SK-N-SH (cell line): Measurements from ENCODE around the gene TMEM232. TPM values are rescaled to one million over a fixed set of nuclear protein-coding genes. Genes with fewer than 3 reads are reported as not detected.
"Not testable (repeated sequence)": the region's sequence is repeated elsewhere in the genome, so short reads cannot be mapped to it uniquely, and the experiment has no call there.

ENCODE experiments used
- CTCF ChIA-PET: fragments of 300-600, 350-600 bp; formaldehyde crosslinking; extraction: SDS; loops from one replicate; lab custom pipeline; 2021; lab: Yijun Ruan, JAX
- POLR2A ChIA-PET: fragments of 350-600 bp; sonication (Branson Sonifier 250); formaldehyde crosslinking; extraction: SDS; loops from one replicate; lab custom pipeline; 2020; ENCODE audit warnings: antibody characterized with exemption, inconsistent platforms; lab: Yijun Ruan, JAX
- DNase-seq: peaks from one replicate; pipeline ENCODE4 v3.0.0; 2012
- H2AFZ ChIP-seq: fragments of 200-600 bp; sonication (generic); 2 replicates; pipeline ENCODE4 v1.8.1; 2016; ENCODE audit warnings: antibody characterized with exemption, mild to moderate bottlenecking, low read depth
- H3F3A ChIP-seq: fragments of 200-600 bp; sonication (generic); replicated peaks from 2 replicates; pipeline ENCODE3; 2016; ENCODE audit warnings: antibody characterized with exemption, mild to moderate bottlenecking; ENCODE audit not compliant: insufficient read depth
- H3K27ac ChIP-seq, 2 experiments: fragments of 200-500 bp in 1 of 2; fragments of 200-600 bp in 1 of 2; sonication (Bioruptor generic) in 1 of 2; sonication (generic), shearing (Covaris generic) in 1 of 2; 2 replicates each; pipeline versions ENCODE4 v1.5.1 to v1.6.1; 2014 to 2016; ENCODE audit warnings: low read depth in 2 of 2, inconsistent platforms in 1 of 2, low read length in 1 of 2, mild to moderate bottlenecking in 1 of 2, mixed read lengths in 1 of 2
- H3K27me3 ChIP-seq: fragments of 200-600 bp; sonication (generic), shearing (Covaris generic); 2 replicates; pipeline ENCODE4 v1.6.1; 2016; ENCODE audit warnings: mixed run types; ENCODE audit not compliant: insufficient read depth
- H3K36me3 ChIP-seq, 2 experiments: fragments of 200-500 bp in 1 of 2; fragments of 200-600 bp in 1 of 2; sonication (Bioruptor generic) in 1 of 2; sonication (generic) in 1 of 2; replicated peaks in 1 of 2; 2 replicates each; pipeline versions ENCODE3 to v1.5.1; 2014 to 2016; ENCODE audit warnings: low read length in 1 of 2, mild to moderate bottlenecking in 1 of 2; ENCODE audit not compliant: insufficient read depth in 2 of 2, control insufficient read depth in 1 of 2
- H3K4me1 ChIP-seq, 2 experiments: fragments of 200-500 bp in 1 of 2; fragments of 200-600 bp in 1 of 2; sonication (Bioruptor generic) in 1 of 2; sonication (generic), shearing (Covaris generic) in 1 of 2; 2 replicates each; pipeline versions ENCODE4 v1.5.1 to v1.6.1; 2014 to 2016; ENCODE audit warnings: low read depth in 1 of 2, low read length in 1 of 2, mixed run types in 1 of 2; ENCODE audit not compliant: insufficient read depth in 2 of 2, control insufficient read depth in 1 of 2
- H3K4me2 ChIP-seq: fragments of 200-600 bp; sonication (generic), shearing (Covaris generic); 2 replicates; pipeline ENCODE4 v1.6.1; 2017; ENCODE audit warnings: mixed run types
- H3K4me3 ChIP-seq, 2 experiments: fragments of 200-500 bp in 1 of 2; fragments of 200-600 bp in 1 of 2; sonication (Bioruptor generic) in 1 of 2; sonication (generic), shearing (Covaris generic) in 1 of 2; 2 replicates each; pipeline versions ENCODE4 v1.5.1 to v1.8.1; 2014 to 2016; ENCODE audit warnings: low read depth in 2 of 2, inconsistent platforms in 1 of 2, low read length in 1 of 2, mild to moderate bottlenecking in 1 of 2, mixed read lengths in 1 of 2, moderate library complexity in 1 of 2
- H3K79me2 ChIP-seq: fragments of 200-600 bp; sonication (generic); 2 replicates; pipeline ENCODE4 v1.8.1; 2017; ENCODE audit warnings: mild to moderate bottlenecking; ENCODE audit not compliant: insufficient read depth
- H3K9ac ChIP-seq: fragments of 200-600 bp; sonication (generic); 2 replicates; pipeline ENCODE4 v1.6.1; 2017; ENCODE audit warnings: mixed run types
- H3K9me2 ChIP-seq: fragments of 200-600 bp; sonication (generic); 2 replicates; pipeline ENCODE4 v1.6.1; 2017; ENCODE audit warnings: mixed run types
- H3K9me3 ChIP-seq: fragments of 200-600 bp; sonication (generic); 2 replicates; pipeline ENCODE4 v1.6.1; 2017; ENCODE audit warnings: mixed run types, mild to moderate bottlenecking, moderate library complexity
- H4K20me1 ChIP-seq: fragments of 200-600 bp; sonication (generic); 2 replicates; pipeline ENCODE4 v1.6.1; 2017; ENCODE audit warnings: mild to moderate bottlenecking, mixed run types; ENCODE audit not compliant: insufficient read depth
- ELF1 ChIP-seq: IDR thresholded peaks from 2 replicates; pipeline ENCODE4 v1.4.0; 2012
- FOSL2 ChIP-seq: IDR thresholded peaks from 2 replicates; pipeline ENCODE4 v1.4.0; 2012; ENCODE audit warnings: low read depth, mild to moderate bottlenecking, moderate library complexity, borderline replicate concordance
- FOXJ3 ChIP-seq: sonication (generic); formaldehyde crosslinking; IDR thresholded peaks from 2 replicates; pipeline ENCODE4 v1.5.1; 2020; ENCODE audit warnings: mild to moderate bottlenecking, missing genetic modification reagents
- FOXM1 ChIP-seq: IDR thresholded peaks from 2 replicates; pipeline ENCODE4 v1.4.0; 2012; ENCODE audit warnings: low read depth, mild to moderate bottlenecking
- GABPA ChIP-seq: IDR thresholded peaks from 2 replicates; pipeline ENCODE4 v1.4.0; 2012; ENCODE audit warnings: low read depth, mild to moderate bottlenecking
- GATA2 ChIP-seq: sonication (generic); formaldehyde crosslinking; IDR thresholded peaks from 2 replicates; pipeline ENCODE4 v1.5.0; 2020; ENCODE audit warnings: mild to moderate bottlenecking, missing genetic modification reagents
- MEF2A ChIP-seq: IDR thresholded peaks from 2 replicates; pipeline ENCODE4 v1.4.0; 2012; ENCODE audit warnings: low read depth, borderline replicate concordance
- MXI1 ChIP-seq: IDR thresholded peaks from 2 replicates; pipeline ENCODE4 v1.6.1; 2012; ENCODE audit warnings: mild to moderate bottlenecking, low read depth, low read length, improper control_type of control experiment
- NFIC ChIP-seq: IDR thresholded peaks from 2 replicates; pipeline ENCODE4 v1.4.0; 2012; ENCODE audit warnings: borderline replicate concordance
- RCOR1 ChIP-seq: fragments of 150-350 bp; IDR thresholded peaks from 2 replicates; pipeline ENCODE4 v1.6.1; 2017; ENCODE audit warnings: antibody characterized with exemption, low read length
- RFX5 ChIP-seq: IDR thresholded peaks from 2 replicates; pipeline ENCODE4 v1.6.1; 2012; ENCODE audit warnings: mild to moderate bottlenecking, improper control_type of control experiment, low read length
- RXRA ChIP-seq: IDR thresholded peaks from 2 replicates; pipeline ENCODE4 v1.4.0; 2012; ENCODE audit warnings: low read depth, mild to moderate bottlenecking, borderline replicate concordance
- SIN3A ChIP-seq: IDR thresholded peaks from 2 replicates; pipeline ENCODE4 v1.6.1; 2012; ENCODE audit warnings: low read depth, mild to moderate bottlenecking, low read length, moderate library complexity, borderline replicate concordance
- TAF1 ChIP-seq: IDR thresholded peaks from 2 replicates; pipeline ENCODE4 v1.6.1; 2012; ENCODE audit warnings: low read depth, mild to moderate bottlenecking, low read length, moderate library complexity, borderline replicate concordance
- TCF12 ChIP-seq: IDR thresholded peaks from 2 replicates; pipeline ENCODE4 v1.4.0; 2012
- TEAD4 ChIP-seq: IDR thresholded peaks from 2 replicates; pipeline ENCODE4 v1.4.0; 2012; ENCODE audit warnings: mild to moderate bottlenecking, borderline replicate concordance; ENCODE audit not compliant: insufficient read depth
- USF1 ChIP-seq: IDR thresholded peaks from 2 replicates; pipeline ENCODE4 v1.4.0; 2012; ENCODE audit warnings: low read depth, borderline replicate concordance
- USF2 ChIP-seq: fragments of 150-350 bp; IDR thresholded peaks from 2 replicates; pipeline ENCODE4 v1.6.1; 2017; ENCODE audit warnings: antibody characterized with exemption, low read length, low read depth, borderline replicate concordance
- WGBS: methylation state at CpG from one replicate; pipeline ENCODE4 v1.1.6; 2017; ENCODE audit warnings: low lambda C conversion rate; 5-methylcytosine and 5-hydroxymethylcytosine counted together
- polyA plus RNA-seq, 3 experiments: library from polyadenylated mRNA; depleted of rRNA; stranded (reverse); fragments of >200 nt; gene quantifications; 2 replicates each; pipeline ENCODE4 v1.2.3, GENCODE V29; 2012
- TF ChIP-seq, protein P1 (sequence below): IDR thresholded peaks from 2 replicates; pipeline ENCODE4; 2012

TMEM232 gene
- polyA plus RNA-seq, 1 of the 3 experiments (the other 2 are of a cell fraction) = 0.66 TPM

GRCh38 chr5:110676554-110676953 lies 49.9 kb downstream of the TMEM232 start:
- H2AFZ ChIP-seq, H3F3A ChIP-seq, POLR2A ChIA-PET, H3K4me3 ChIP-seq, DNase-seq, H3K79me2 ChIP-seq, H4K20me1 ChIP-seq, H3K4me1 ChIP-seq, H3K27me3 ChIP-seq, H3K4me2 ChIP-seq, H3K9me2 ChIP-seq, CTCF ChIA-PET, H3K27ac ChIP-seq, H3K36me3 ChIP-seq, H3K9ac ChIP-seq, H3K9me3 ChIP-seq: not testable (repeated sequence)
- WGBS = 84% methylated on average over 9 of the region's 9 CpGs

DNA sequence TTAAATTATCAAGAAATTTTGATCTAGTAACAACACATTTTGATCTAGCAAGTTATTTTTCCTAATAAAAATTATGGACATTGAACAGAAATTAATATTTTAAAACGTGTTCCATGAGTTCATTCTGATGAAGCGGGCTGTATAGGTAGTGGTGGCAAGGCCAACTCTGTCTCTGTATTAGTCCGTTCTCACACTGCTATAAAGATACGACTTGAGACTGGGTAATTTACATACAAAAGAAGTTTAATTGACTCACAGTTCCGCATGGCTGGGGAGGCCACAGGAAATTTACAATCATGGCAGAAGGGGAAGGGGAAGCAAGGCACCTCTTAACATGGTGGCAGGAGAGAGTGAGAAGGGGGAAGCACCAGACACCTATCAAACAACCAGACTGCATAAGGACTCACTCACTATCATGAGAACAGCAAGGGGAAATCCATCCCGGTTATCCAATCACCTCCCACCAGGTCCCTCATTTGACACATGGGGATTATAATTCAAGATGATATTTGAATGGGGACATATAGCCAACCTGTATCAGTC lies 61.2 kb downstream of the TMEM232 start:
- POLR2A ChIA-PET = no interaction called here
- Histone ChIP-seq H3K79me2 (no peaks in the 10 kb centered on the region), H2AFZ (no peak overlapping the region), H3K4me2 (no peak overlapping the region), H3K9me3 (no peaks in the 10 kb centered on the region), H3K36me3 (no peaks in the 10 kb centered on the region), H3K4me3 (no peak overlapping the region), H3K4me1 (no peaks in the 10 kb centered on the region), H3K27me3 (no peaks in the 10 kb centered on the region), H3K9me2 (no peaks in the 10 kb centered on the region; the same call in 1 of the 2 replicates), H4K20me1 (no peaks in the 10 kb centered on the region), H3K27ac (no peak overlapping the region), H3F3A (no peaks in the 10 kb centered on the region), H3K9ac (no peak overlapping the region)
- TF ChIP-seq MXI1 (no peak), TEAD4 (no peak), TCF12 (no peak), ELF1 (no peak), NFIC (no peak), TAF1 (no peak), RCOR1 (no peak), SIN3A (no peak), FOXM1 (no peak), FOXJ3 (CRISPR knock-in tag) (no peak), GATA2 (no peak), GABPA (no peak), RFX5 (no peak), FOSL2 (no peak), USF2 (no peak), MEF2A (no peak), RXRA (no peak), USF1 (no peak)
- TF ChIP-seq, protein P1, sequence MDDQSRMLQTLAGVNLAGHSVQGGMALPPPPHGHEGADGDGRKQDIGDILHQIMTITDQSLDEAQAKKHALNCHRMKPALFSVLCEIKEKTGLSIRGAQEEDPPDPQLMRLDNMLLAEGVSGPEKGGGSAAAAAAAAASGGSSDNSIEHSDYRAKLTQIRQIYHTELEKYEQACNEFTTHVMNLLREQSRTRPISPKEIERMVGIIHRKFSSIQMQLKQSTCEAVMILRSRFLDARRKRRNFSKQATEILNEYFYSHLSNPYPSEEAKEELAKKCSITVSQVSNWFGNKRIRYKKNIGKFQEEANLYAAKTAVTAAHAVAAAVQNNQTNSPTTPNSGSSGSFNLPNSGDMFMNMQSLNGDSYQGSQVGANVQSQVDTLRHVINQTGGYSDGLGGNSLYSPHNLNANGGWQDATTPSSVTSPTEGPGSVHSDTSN = no peak
- no peak for DNase-seq
- WGBS = 66% methylated on average over 6 of the region's 6 CpGs
- CTCF ChIA-PET = no interaction called here
